ENCODE results near the gene GRK5. TPM values are rescaled to one million over a fixed set of nuclear protein-coding genes. Genes with fewer than 3 reads are reported as not detected.

The GRK5 gene
- total RNA-seq, 1 experiment from 2014 or later: 2.3 TPM

GRCh38 chr10:119349937-119350501, 142.6 kb downstream of the GRK5 start (continued):
- TF ChIP-seq STAT6 (CRISPR knock-in tag; conservative IDR thresholded peaks at IDR 0.05; ENCODE audit: low read depth): no peak
- no peak for TF ChIP-seq MAX (CRISPR knock-in tag; IDR thresholded peaks at IDR 0.05)
- TF ChIP-seq GABPB1 (CRISPR knock-in tag; IDR thresholded peaks at IDR 0.05): no peak
- no peak for TF ChIP-seq TP53 (CRISPR knock-in tag; IDR thresholded peaks at IDR 0.05)
- TF ChIP-seq CTCF (IDR thresholded peaks at IDR 0.05): no peak
- no peak for TF ChIP-seq CBFB (CRISPR knock-in tag; IDR thresholded peaks at IDR 0.05; ENCODE audit: low read depth)
- TF ChIP-seq ZNF416 (CRISPR knock-in tag; IDR thresholded peaks at IDR 0.05): no peak

GRCh38 chr10:119350502-119351097, 143.2 kb downstream of the GRK5 start:
- ATAC-seq (no peak), DNase-seq (ENCODE audit: low spot score) (no peak)
- Mint-ChIP-seq H3K4me1 (no peaks in the 10 kb centered on the region; the same call in 1 of the 2 replicates), H3K9me3 (peaks cover 35% of the 10 kb centered on the region), H3K4me3 (no peak overlapping the region), H3K27ac (no peak overlapping the region), H3K36me3 (peaks cover 16% of the 10 kb centered on the region), H3K27me3 (ENCODE audit: low read depth) (no peaks in the 10 kb centered on the region)
- POLR2A ChIA-PET: no interaction called here
- CTCF ChIA-PET: no interaction called here
- TF ChIP-seq ZNF219 (CRISPR knock-in tag; IDR thresholded peaks at IDR 0.05; ENCODE audit: borderline replicate concordance) (no peak), RORB (CRISPR knock-in tag; IDR thresholded peaks at IDR 0.05) (no peak), PRRX2 (CRISPR knock-in tag; IDR thresholded peaks at IDR 0.05) (no peak), ARID4B (CRISPR knock-in tag; IDR thresholded peaks at IDR 0.05; ENCODE audit: borderline replicate concordance) (no peak), SOX15 (CRISPR knock-in tag; IDR thresholded peaks at IDR 0.05) (no peak), ZNF396 (CRISPR knock-in tag; IDR thresholded peaks at IDR 0.05; ENCODE audit: borderline replicate concordance) (no peak), CREM (CRISPR knock-in tag; IDR thresholded peaks at IDR 0.05) (no peak), NR3C1 (CRISPR knock-in tag; conservative IDR thresholded peaks at IDR 0.05; ENCODE audit: low read depth) (no peak), CREB1 (CRISPR knock-in tag; IDR thresholded peaks at IDR 0.05) (no peak), JUN (CRISPR knock-in tag; IDR thresholded peaks at IDR 0.05) (no peak), E2F4 (CRISPR knock-in tag; IDR thresholded peaks at IDR 0.05; ENCODE audit: borderline replicate concordance, low read depth) (no peak), SMAD4 (CRISPR knock-in tag; IDR thresholded peaks at IDR 0.05) (no peak), ZNF232 (CRISPR knock-in tag; IDR thresholded peaks at IDR 0.05) (no peak), TP53 (CRISPR knock-in tag; IDR thresholded peaks at IDR 0.05) (no peak), EMX1 (CRISPR knock-in tag; IDR thresholded peaks at IDR 0.05) (no peak), ZNF263 (CRISPR knock-in tag; IDR thresholded peaks at IDR 0.05; ENCODE audit: low read depth) (no peak), NR1H2 (CRISPR knock-in tag; IDR thresholded peaks at IDR 0.05) (no peak)
